Caco-2 (cell line): ENCODE data around the gene GRIK4. TPM values are rescaled to one million over a fixed set of nuclear protein-coding genes. Genes with fewer than 3 reads are reported as not detected.

ENCODE experiments used
- BruUV-seq: library from RNA; stranded (reverse); fragments of 400-500 nt; replicated peaks from 2 replicates; lab custom pipeline; 2021; lab: Mats Ljungman, UMichigan
- CTCF ChIA-PET: fragments of 300-600 bp; sonication (Branson Sonifier 250); formaldehyde crosslinking; loops from one replicate; lab custom pipeline; 2022; ENCODE audit warnings: antibody characterized with exemption; lab: Charles Lee
- POLR2A ChIA-PET: fragments of 300-600 bp; sonication (Branson Sonifier 250); formaldehyde crosslinking; loops from one replicate; lab custom pipeline; 2022; ENCODE audit warnings: antibody characterized with exemption; lab: Charles Lee
- DNase-seq, 2 experiments: peaks; one replicate each; pipeline versions ENCODE4 v3.0.0 to v3.0.0-alpha.2; 2020 to 2022
- H3K27me3 ChIP-seq: replicated peaks from 2 replicates; pipeline ENCODE4 v1.6.0; 2011; ENCODE audit warnings: low read length; ENCODE audit not compliant: control insufficient read depth, insufficient read depth
- H3K36me3 ChIP-seq: 2 replicates; pipeline ENCODE4 v1.5.1; 2011; ENCODE audit warnings: low read length; ENCODE audit not compliant: control insufficient read depth, insufficient read depth
- H3K4me1 ChIP-seq: fragments of 250-450 bp; sonication (Bioruptor Pico); 2 replicates; pipeline ENCODE4 v1.5.1; 2020; ENCODE audit warnings: mild to moderate bottlenecking
- H3K4me3 ChIP-seq: 2 replicates; pipeline ENCODE4 v1.5.1; 2011; ENCODE audit warnings: low read depth, mild to moderate bottlenecking, control low read depth, low read length
- H3K9me3 ChIP-seq: fragments of 250-450 bp; sonication (Bioruptor Pico); 2 replicates; pipeline ENCODE4 v1.5.1; 2020; ENCODE audit warnings: mild to moderate bottlenecking, moderate library complexity
- H3K27ac Mint-ChIP-seq: one replicate; pipeline ENCODE4 v1.8.0; 2022; ENCODE audit warnings: mixed read lengths; ENCODE audit not compliant: unreplicated experiment
- H3K27me3 Mint-ChIP-seq: one replicate; pipeline ENCODE4 v1.8.0; 2022; ENCODE audit warnings: mixed read lengths; ENCODE audit not compliant: insufficient read depth, unreplicated experiment
- H3K36me3 Mint-ChIP-seq: one replicate; pipeline ENCODE4 v1.8.0; 2022; ENCODE audit warnings: mild to moderate bottlenecking, mixed read lengths; ENCODE audit not compliant: insufficient read depth, unreplicated experiment
- H3K4me1 Mint-ChIP-seq: one replicate; pipeline ENCODE4 v1.8.0; 2022; ENCODE audit warnings: low read depth, mixed read lengths; ENCODE audit not compliant: unreplicated experiment
- H3K4me3 Mint-ChIP-seq: one replicate; pipeline ENCODE4 v1.8.0; 2022; ENCODE audit warnings: mild to moderate bottlenecking, moderate library complexity, mixed read lengths; ENCODE audit not compliant: unreplicated experiment
- H3K9me3 Mint-ChIP-seq: one replicate; pipeline ENCODE4 v1.8.0; 2022; ENCODE audit warnings: mixed read lengths; ENCODE audit not compliant: unreplicated experiment
- intact Hi-C: fragments of 100-400 bp; cut with micrococcal nuclease; formaldehyde crosslinking; loops from one replicate; pipeline ENCODE4 v1.10.0; 2022; ENCODE audit not compliant: unreplicated experiment
- total RNA-seq: library from RNA; stranded (reverse); gene quantifications from 2 replicates; pipeline ENCODE4 v1.2.3, GENCODE V29; 2022
- TF ChIP-seq, protein P1 (sequence below), 2 experiments: fragments of 200-600 bp in 1 of 2; IDR thresholded peaks; 1 replicate in 1 of 2; 2 replicates in 1 of 2; pipeline versions ENCODE4 v1.5.1 to v1.8.0; 2011 to 2022; ENCODE audit warnings: antibody characterized with exemption in 1 of 2, control low read depth in 1 of 2, inconsistent platforms in 1 of 2, low read depth in 1 of 2, low read length in 1 of 2, mild to moderate bottlenecking in 1 of 2, moderate library complexity in 1 of 2; ENCODE audit not compliant: insufficient read depth in 1 of 2, severe bottlenecking in 1 of 2, unreplicated experiment in 1 of 2

GRIK4 gene
- total RNA-seq, 1 experiment from 2014 or later: 2.0 TPM

DNA sequence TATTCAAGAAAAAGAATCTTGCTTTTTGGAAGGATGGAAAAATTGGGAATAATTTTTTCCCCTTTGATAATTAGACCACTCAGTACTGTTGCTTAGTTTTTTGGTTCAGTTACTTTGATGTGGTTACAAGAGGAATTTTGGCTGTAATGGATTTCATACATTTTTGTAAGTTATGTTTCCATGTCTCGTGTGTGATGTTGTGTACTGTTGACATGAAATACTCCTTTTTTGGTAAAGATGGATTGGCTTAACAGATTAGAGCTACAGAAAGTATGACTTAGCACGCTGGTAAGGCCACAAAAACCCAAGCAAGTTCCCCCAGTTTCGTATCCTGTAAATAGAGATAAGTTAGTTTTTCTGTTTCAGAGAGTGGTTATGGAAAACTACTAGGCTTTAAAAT, 524.2 kb downstream of the GRIK4 start:
- H3K4me3 ChIP-seq: no peak overlapping the region
- TF ChIP-seq, protein P1, sequence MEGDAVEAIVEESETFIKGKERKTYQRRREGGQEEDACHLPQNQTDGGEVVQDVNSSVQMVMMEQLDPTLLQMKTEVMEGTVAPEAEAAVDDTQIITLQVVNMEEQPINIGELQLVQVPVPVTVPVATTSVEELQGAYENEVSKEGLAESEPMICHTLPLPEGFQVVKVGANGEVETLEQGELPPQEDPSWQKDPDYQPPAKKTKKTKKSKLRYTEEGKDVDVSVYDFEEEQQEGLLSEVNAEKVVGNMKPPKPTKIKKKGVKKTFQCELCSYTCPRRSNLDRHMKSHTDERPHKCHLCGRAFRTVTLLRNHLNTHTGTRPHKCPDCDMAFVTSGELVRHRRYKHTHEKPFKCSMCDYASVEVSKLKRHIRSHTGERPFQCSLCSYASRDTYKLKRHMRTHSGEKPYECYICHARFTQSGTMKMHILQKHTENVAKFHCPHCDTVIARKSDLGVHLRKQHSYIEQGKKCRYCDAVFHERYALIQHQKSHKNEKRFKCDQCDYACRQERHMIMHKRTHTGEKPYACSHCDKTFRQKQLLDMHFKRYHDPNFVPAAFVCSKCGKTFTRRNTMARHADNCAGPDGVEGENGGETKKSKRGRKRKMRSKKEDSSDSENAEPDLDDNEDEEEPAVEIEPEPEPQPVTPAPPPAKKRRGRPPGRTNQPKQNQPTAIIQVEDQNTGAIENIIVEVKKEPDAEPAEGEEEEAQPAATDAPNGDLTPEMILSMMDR (IDR thresholded peaks at IDR 0.05; ENCODE audit: insufficient read depth in 1 of 2, low read depth in 1 of 2, low read length in 1 of 2, severe bottlenecking in 1 of 2, unreplicated experiment in 1 of 2): no peak
- no peaks in the 10 kb centered on the region for H3K9me3 ChIP-seq
- no peak overlapping the region for H3K27ac Mint-ChIP-seq
- H3K4me1 Mint-ChIP-seq: peaks cover 28% of the 10 kb centered on the region
- H3K4me3 Mint-ChIP-seq: no peak overlapping the region
- ChIA-PET CTCF (no interaction called here), POLR2A (no interaction called here)
- H3K36me3 Mint-ChIP-seq: no peaks in the 10 kb centered on the region
- H3K36me3 ChIP-seq: 0 out of 2 replicates have a peak, but pooled peaks cover 1% of the 10 kb centered on the region
- no TSS peak for BruUV-seq
- H3K27me3 Mint-ChIP-seq: no peaks in the 10 kb centered on the region
- DNase-seq: no peak
- no peaks in the 10 kb centered on the region for H3K27me3 ChIP-seq
- intact Hi-C loops: no loop called here
- peaks cover 17% of the 10 kb centered on the region for H3K4me1 ChIP-seq
- H3K9me3 Mint-ChIP-seq: no peaks in the 10 kb centered on the region

DNA sequence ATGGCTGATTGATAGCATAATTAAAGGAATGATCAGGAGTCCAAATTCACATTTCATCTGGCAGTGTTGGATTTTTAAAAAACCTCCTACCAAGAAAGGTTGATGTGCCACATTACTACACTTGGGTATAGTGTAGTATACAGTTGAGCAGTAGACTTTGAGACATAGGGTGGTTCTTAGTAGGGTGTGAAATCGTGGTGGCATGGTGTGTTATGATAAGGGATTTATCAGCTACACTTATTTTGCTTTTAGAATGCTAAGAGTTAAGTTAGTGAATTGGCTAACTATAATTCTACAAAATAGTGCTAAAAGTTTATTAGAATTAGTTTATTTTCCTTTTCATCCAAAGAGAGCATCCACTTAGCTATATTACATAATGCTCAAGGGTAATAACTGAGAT, 525.5 kb downstream of the GRIK4 start:
- TF ChIP-seq, protein P1 (IDR thresholded peaks at IDR 0.05; ENCODE audit: insufficient read depth in 1 of 2, low read depth in 1 of 2, low read length in 1 of 2, severe bottlenecking in 1 of 2, unreplicated experiment in 1 of 2): no peak
- Histone ChIP-seq H3K27me3 (no peaks in the 10 kb centered on the region), H3K4me3 (no peak overlapping the region), H3K9me3 (no peaks in the 10 kb centered on the region), H3K4me1 (peaks cover 17% of the 10 kb centered on the region), H3K36me3 (0 out of 2 replicates have a peak, but pooled peaks cover 1% of the 10 kb centered on the region)
- CTCF ChIA-PET: no interaction called here
- POLR2A ChIA-PET: no interaction called here
- Mint-ChIP-seq H3K27me3 (no peaks in the 10 kb centered on the region), H3K4me3 (no peak overlapping the region), H3K36me3 (no peaks in the 10 kb centered on the region), H3K4me1 (peaks cover 28% of the 10 kb centered on the region), H3K27ac (no peak overlapping the region), H3K9me3 (no peaks in the 10 kb centered on the region)
- no peak for DNase-seq
- intact Hi-C loops: no loop called here
- BruUV-seq: no TSS peak

Other genes with a start within 250 kb of the GRIK4 start
- gene TLCD5, start 186.4 kb upstream of the GRIK4 start, total RNA-seq: 9.8 and 11.8 TPM in 2 replicates
- gene ARHGEF12, start 175.3 kb upstream of the GRIK4 start, total RNA-seq: 89.2 and 89.3 TPM in 2 replicates